Thyroid gland (tissue), 4 donors: ENCODE data around the gene SPATA2L.

ENCODE experiments used
- POLR2A ChIP-seq, 2 donors: fragments of 450-650 bp; IDR thresholded peaks; one replicate each; pipeline ENCODE4 v1.6.1; 2017; ENCODE audit warnings: antibody characterized with exemption in 2 of 2, mild to moderate bottlenecking in 2 of 2, moderate library complexity in 1 of 2
- TF ChIP-seq, protein P1 (sequence below), 6 experiments: fragments of 200-600 bp in 3 of 6; fragments of 450-650 bp in 3 of 6; sonication (generic) in 3 of 6; IDR thresholded peaks; one replicate each; pipeline ENCODE4 v1.5.1; 2016 to 2019; ENCODE audit warnings: antibody characterized with exemption in 6 of 6, mild to moderate bottlenecking in 2 of 6, inconsistent platforms in 1 of 6, moderate library complexity in 1 of 6

- TF ChIP-seq, protein P1, sequence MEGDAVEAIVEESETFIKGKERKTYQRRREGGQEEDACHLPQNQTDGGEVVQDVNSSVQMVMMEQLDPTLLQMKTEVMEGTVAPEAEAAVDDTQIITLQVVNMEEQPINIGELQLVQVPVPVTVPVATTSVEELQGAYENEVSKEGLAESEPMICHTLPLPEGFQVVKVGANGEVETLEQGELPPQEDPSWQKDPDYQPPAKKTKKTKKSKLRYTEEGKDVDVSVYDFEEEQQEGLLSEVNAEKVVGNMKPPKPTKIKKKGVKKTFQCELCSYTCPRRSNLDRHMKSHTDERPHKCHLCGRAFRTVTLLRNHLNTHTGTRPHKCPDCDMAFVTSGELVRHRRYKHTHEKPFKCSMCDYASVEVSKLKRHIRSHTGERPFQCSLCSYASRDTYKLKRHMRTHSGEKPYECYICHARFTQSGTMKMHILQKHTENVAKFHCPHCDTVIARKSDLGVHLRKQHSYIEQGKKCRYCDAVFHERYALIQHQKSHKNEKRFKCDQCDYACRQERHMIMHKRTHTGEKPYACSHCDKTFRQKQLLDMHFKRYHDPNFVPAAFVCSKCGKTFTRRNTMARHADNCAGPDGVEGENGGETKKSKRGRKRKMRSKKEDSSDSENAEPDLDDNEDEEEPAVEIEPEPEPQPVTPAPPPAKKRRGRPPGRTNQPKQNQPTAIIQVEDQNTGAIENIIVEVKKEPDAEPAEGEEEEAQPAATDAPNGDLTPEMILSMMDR (IDR thresholded peaks at IDR 0.05), result no peak
- TF ChIP-seq POLR2A (IDR thresholded peaks at IDR 0.05), result no peak
These were observed 10.2 kb upstream of the SPATA2L start for GRCh38 chr16:89711601-89712273.
